ENCODE measurements around the gene EIF5A.

The EIF5A gene

GRCh38 chr17:7294614-7295153 lies 12.7 kb upstream of the EIF5A start, which contains the start of gene YBX2:
YBX2 (minus strand) TSS chr17:7294639; CDS start chr17:7294500, 139 bp downstream.
- H3K27ac Mint-ChIP-seq = no peak within 1 kb of the TSS
- peak; percentile 93 for DNase-seq
- peak within 1 kb of the TSS; percentile 79 for H3K4me3 Mint-ChIP-seq
- no peaks in the 10 kb centered on the region for H3K36me3 Mint-ChIP-seq (ENCODE audit: low read depth)
- H3K4me1 Mint-ChIP-seq = peaks cover 50% of the 10 kb centered on the region
- no peak for TF ChIP-seq CTCF (IDR thresholded peaks at IDR 0.05)
- H3K9me3 Mint-ChIP-seq = no peaks in the 10 kb centered on the region
- H3K27me3 Mint-ChIP-seq (ENCODE audit: low read depth, poor library complexity) = peaks cover 67% of the 10 kb centered on the region

GRCh38 chr17:7295230-7296180 lies 11.9 kb upstream of the EIF5A start:
- no peak overlapping the region for H3K27ac Mint-ChIP-seq
- peaks cover 44% of the 10 kb centered on the region for H3K4me1 Mint-ChIP-seq

GRCh38 chr17:7296189-7296861 lies 11.1 kb upstream of the EIF5A start:
- Mint-ChIP-seq H3K4me1 (peaks cover 39% of the 10 kb centered on the region), H3K9me3 (no peaks in the 10 kb centered on the region), H3K4me3 (peak overlapping the region; percentile 61), H3K27me3 (ENCODE audit: low read depth, poor library complexity) (peaks cover 80% of the 10 kb centered on the region), H3K36me3 (ENCODE audit: low read depth) (no peaks in the 10 kb centered on the region), H3K27ac (no peak overlapping the region)
- peak; percentile 88 for TF ChIP-seq CTCF (IDR thresholded peaks at IDR 0.05)
- peak; percentile 94 for DNase-seq

More at GRCh38 chr17:7295230-7296180, 11.9 kb upstream of the EIF5A start:
- Mint-ChIP-seq H3K27me3 (ENCODE audit: low read depth, poor library complexity) (peaks cover 76% of the 10 kb centered on the region), H3K4me3 (peak overlapping the region; percentile 79), H3K36me3 (ENCODE audit: low read depth) (no peaks in the 10 kb centered on the region), H3K9me3 (no peaks in the 10 kb centered on the region)
- DNase-seq = no peak
- no peak for TF ChIP-seq CTCF (IDR thresholded peaks at IDR 0.05)

GRCh38 chr17:7304179-7304578 lies 3.2 kb upstream of the EIF5A start:
- Mint-ChIP-seq H3K4me3 (peak overlapping the region; percentile 17), H3K27ac (no peak overlapping the region), H3K36me3 (ENCODE audit: low read depth) (peaks cover 2% of the 10 kb centered on the region), H3K4me1 (peaks cover 13% of the 10 kb centered on the region), H3K27me3 (ENCODE audit: low read depth, poor library complexity) (peaks cover 29% of the 10 kb centered on the region), H3K9me3 (peaks cover 4% of the 10 kb centered on the region)
- DNase-seq = no peak
- TF ChIP-seq CTCF (IDR thresholded peaks at IDR 0.05) = no peak

- Mint-ChIP-seq H3K27ac (peak overlapping the region; percentile 98), H3K27me3 (ENCODE audit: low read depth, poor library complexity) (peaks cover 9% of the 10 kb centered on the region), H3K4me1 (peaks cover 40% of the 10 kb centered on the region), H3K36me3 (ENCODE audit: low read depth) (peaks cover 37% of the 10 kb centered on the region), H3K9me3 (peaks cover 4% of the 10 kb centered on the region), H3K4me3 (peak overlapping the region; percentile 94)
- no peak for TF ChIP-seq CTCF (IDR thresholded peaks at IDR 0.05)
- DNase-seq = peak; percentile 47
Observed at GRCh38 chr17:7307686-7308624, 527 bp downstream of the EIF5A start.
